Nephron (organoid): ENCODE data around the gene LYSMD3.

Experiments
- H3K27ac Mint-ChIP-seq, 3 experiments: 2 replicates each; pipeline ENCODE4 v1.8.0; 2020; ENCODE audit warnings: mixed read lengths in 3 of 3, mild to moderate bottlenecking in 2 of 3, moderate library complexity in 1 of 3
- H3K27me3 Mint-ChIP-seq: 2 replicates; pipeline ENCODE4 v1.8.0; 2021; ENCODE audit warnings: low read depth, mild to moderate bottlenecking, moderate library complexity, mixed read lengths
- H3K36me3 Mint-ChIP-seq: 2 replicates; pipeline ENCODE4 v1.8.0; 2020; ENCODE audit warnings: low read depth, mixed read lengths
- H3K4me1 Mint-ChIP-seq: 2 replicates; pipeline ENCODE4 v1.8.0; 2020; ENCODE audit warnings: mixed read lengths
- H3K4me3 Mint-ChIP-seq, 3 experiments: 2 replicates each; pipeline ENCODE4 v1.8.0; 2020; ENCODE audit warnings: mild to moderate bottlenecking in 3 of 3, mixed read lengths in 3 of 3, moderate library complexity in 2 of 3
- H3K9me3 Mint-ChIP-seq: 2 replicates; pipeline ENCODE4 v1.8.0; 2020; ENCODE audit warnings: mixed read lengths
- CTCF ChIP-seq, 3 experiments: fragments of 200-600 bp; sonication (generic); IDR thresholded peaks; one replicate each; pipeline ENCODE4 v1.5.0; 2021; ENCODE audit warnings: antibody characterized with exemption in 3 of 3; ENCODE audit not compliant: unreplicated experiment in 3 of 3

LYSMD3 gene

GRCh38 chr5:90565491-90565890 is 36.1 kb upstream of the LYSMD3 start:
- no peaks in the 10 kb centered on the region for H3K4me1 Mint-ChIP-seq
- peaks cover 26% of the 10 kb centered on the region for H3K36me3 Mint-ChIP-seq
- H3K27me3 Mint-ChIP-seq = peaks cover 18% of the 10 kb centered on the region
- no peak overlapping the region for H3K4me3 Mint-ChIP-seq
- no peak overlapping the region for H3K27ac Mint-ChIP-seq
- no peak for TF ChIP-seq CTCF (IDR thresholded peaks at IDR 0.05; ENCODE audit: unreplicated experiment in 3 of 3)
- peaks cover 16% of the 10 kb centered on the region for H3K9me3 Mint-ChIP-seq

- Mint-ChIP-seq H3K9me3 (peaks cover 6% of the 10 kb centered on the region), H3K36me3 (peaks cover 13% of the 10 kb centered on the region), H3K4me1 (peaks cover 7% of the 10 kb centered on the region), H3K27ac (no peak overlapping the region), H3K27me3 (peaks cover 42% of the 10 kb centered on the region), H3K4me3 (no peak overlapping the region)
- no peak for TF ChIP-seq CTCF (IDR thresholded peaks at IDR 0.05; ENCODE audit: unreplicated experiment in 3 of 3)
These were observed 33.7 kb upstream of the LYSMD3 start for GRCh38 chr5:90563108-90563507.

GRCh38 chr5:90562341-90562740 is 33.0 kb upstream of the LYSMD3 start:
- no peak for TF ChIP-seq CTCF (IDR thresholded peaks at IDR 0.05; ENCODE audit: unreplicated experiment in 3 of 3)
- Mint-ChIP-seq H3K27me3 (peaks cover 50% of the 10 kb centered on the region), H3K36me3 (peaks cover 8% of the 10 kb centered on the region), H3K4me1 (peaks cover 11% of the 10 kb centered on the region), H3K27ac (peak overlapping the region in 1 of 3 experiments; percentile 37), H3K4me3 (no peak overlapping the region), H3K9me3 (peaks cover 6% of the 10 kb centered on the region)

- no peak overlapping the region for H3K4me3 Mint-ChIP-seq
- H3K27ac Mint-ChIP-seq = no peak overlapping the region
- peaks cover 11% of the 10 kb centered on the region for H3K4me1 Mint-ChIP-seq
- H3K9me3 Mint-ChIP-seq = peaks cover 2% of the 10 kb centered on the region
- TF ChIP-seq CTCF (IDR thresholded peaks at IDR 0.05; ENCODE audit: unreplicated experiment in 3 of 3) = no peak
- H3K27me3 Mint-ChIP-seq = peaks cover 55% of the 10 kb centered on the region
- peaks cover 3% of the 10 kb centered on the region for H3K36me3 Mint-ChIP-seq
These were observed 32.4 kb upstream of the LYSMD3 start for GRCh38 chr5:90561766-90562165.

GRCh38 chr5:90560771-90561170 is 31.4 kb upstream of the LYSMD3 start:
- Mint-ChIP-seq H3K9me3 (peaks cover 2% of the 10 kb centered on the region), H3K36me3 (no peaks in the 10 kb centered on the region), H3K4me3 (no peak overlapping the region), H3K27me3 (peaks cover 65% of the 10 kb centered on the region), H3K4me1 (peaks cover 11% of the 10 kb centered on the region), H3K27ac (no peak overlapping the region)
- TF ChIP-seq CTCF (IDR thresholded peaks at IDR 0.05; ENCODE audit: unreplicated experiment in 3 of 3) = no peak

- Mint-ChIP-seq H3K4me3 (peak within 1 kb of the TSS; percentile 91 to 93 (median 92)), H3K9me3 (no peaks in the 10 kb centered on the region), H3K4me1 (peaks cover 11% of the 10 kb centered on the region)
These were observed 29.2 kb upstream of the LYSMD3 start, which contains the start of gene ADGRV1 for GRCh38 chr5:90558344-90559192. Gene ADGRV1 (plus strand): TSS chr5:90558797. CDS start chr5:90558896, 99 bp downstream.

More at GRCh38 chr5:90558344-90559192, 29.2 kb upstream of the LYSMD3 start, which contains the start of gene ADGRV1:
- TF ChIP-seq CTCF (IDR thresholded peaks at IDR 0.05; ENCODE audit: unreplicated experiment in 3 of 3) = no peak
- peak within 1 kb of the TSS in 2 of 3 experiments; percentile 60 to 91 for H3K27ac Mint-ChIP-seq
- no peaks in the 10 kb centered on the region for H3K36me3 Mint-ChIP-seq
- peaks cover 84% of the 10 kb centered on the region for H3K27me3 Mint-ChIP-seq
